Activated naive CD4-positive, alpha-beta T cell treated with anti-CD3 and anti-CD28 coated beads, Interleukin-2, amount 10 ng/mL, durations not matched to agents 7 days and 5 days (primary cell): Measurements from ENCODE around the gene UBE2J2.

Experiments used
- CTCF ChIA-PET: fragments of 350-600 bp; sonication (Branson Sonifier 250); formaldehyde crosslinking; loops from one replicate; lab custom pipeline; 2021; ENCODE audit warnings: antibody characterized with exemption; lab: Charles Lee
- DNase-seq: peaks from one replicate; pipeline ENCODE4 v3.0.0-alpha.2; 2020
- H3K27ac Mint-ChIP-seq: one replicate; pipeline ENCODE4 v1.8.0; 2021; ENCODE audit warnings: mild to moderate bottlenecking, moderate library complexity, mixed read lengths
- H3K27me3 Mint-ChIP-seq: one replicate; pipeline ENCODE4 v1.8.0; 2021; ENCODE audit warnings: mild to moderate bottlenecking, mixed read lengths
- H3K36me3 Mint-ChIP-seq: one replicate; pipeline ENCODE4 v1.8.0; 2021; ENCODE audit warnings: mixed read lengths
- H3K4me1 Mint-ChIP-seq: one replicate; pipeline ENCODE4 v1.8.0; 2021; ENCODE audit warnings: mixed read lengths
- H3K4me3 Mint-ChIP-seq: one replicate; pipeline ENCODE4 v1.8.0; 2021; ENCODE audit warnings: mild to moderate bottlenecking, moderate library complexity, mixed read lengths
- H3K9me3 Mint-ChIP-seq: one replicate; pipeline ENCODE4 v1.8.0; 2021; ENCODE audit warnings: mixed read lengths

The UBE2J2 gene

DNA sequence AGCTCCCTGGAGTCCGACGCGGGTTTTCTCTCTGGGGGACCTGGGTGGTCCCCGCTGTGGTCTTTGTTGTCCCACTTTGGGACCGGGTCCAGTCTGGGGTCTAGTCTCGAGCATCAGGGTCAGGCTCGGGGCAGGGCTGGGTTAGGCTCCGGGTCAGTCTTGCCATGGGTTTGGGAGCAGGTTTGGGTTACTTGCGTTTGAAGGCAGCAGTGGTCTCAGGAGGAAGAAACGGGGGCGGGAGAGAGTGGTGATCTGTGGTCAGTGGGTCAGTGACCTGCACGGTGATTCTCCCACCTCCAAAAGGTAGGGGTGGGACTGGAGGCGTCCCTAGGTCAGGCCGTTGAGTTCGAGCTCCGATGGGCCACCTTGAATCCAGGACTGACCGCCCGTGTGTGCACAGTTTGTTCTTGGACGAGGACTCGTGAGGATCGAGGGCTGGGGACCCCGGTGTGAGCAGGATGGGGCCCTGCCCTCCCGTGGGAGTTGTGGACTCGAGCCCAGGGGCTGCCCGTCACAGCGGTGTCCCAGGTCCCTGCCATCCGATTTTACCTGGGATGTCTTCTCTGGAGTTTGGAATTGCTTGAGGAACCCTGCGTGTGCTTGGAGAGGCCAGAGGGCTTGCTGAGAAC lies 39.4 kb downstream of the UBE2J2 start:
- H3K27ac Mint-ChIP-seq = no peak overlapping the region
- H3K36me3 Mint-ChIP-seq = peaks cover 23% of the 10 kb centered on the region
- DNase-seq = no peak
- H3K27me3 Mint-ChIP-seq = peaks cover 5% of the 10 kb centered on the region
- peak overlapping the region; percentile 26 for H3K4me3 Mint-ChIP-seq
- H3K4me1 Mint-ChIP-seq = peaks cover 29% of the 10 kb centered on the region
- no peaks in the 10 kb centered on the region for H3K9me3 Mint-ChIP-seq
- CTCF ChIA-PET = interaction anchor here (1.1 kb wide), 1 partner anchor 19 kb away, joined by 3 read pairs; no protein-coding TSS in a partner anchor

DNA sequence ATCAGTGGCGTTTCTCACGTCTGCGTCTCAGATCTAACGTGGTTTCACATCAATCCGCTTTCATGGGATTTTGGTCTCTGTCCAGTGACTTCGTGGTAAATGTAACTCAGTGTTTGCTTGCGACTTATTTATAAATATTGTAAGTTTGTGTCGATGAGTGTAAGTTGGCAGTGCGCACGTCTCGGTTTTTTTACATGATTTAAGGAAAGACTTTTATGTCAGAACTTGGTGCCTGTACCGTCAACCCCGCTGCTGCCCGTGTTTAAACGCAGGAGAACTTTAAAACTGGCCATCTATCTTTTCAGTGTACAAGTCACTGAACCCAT lies 40.1 kb downstream of the UBE2J2 start:
- Mint-ChIP-seq H3K27me3 (no peaks in the 10 kb centered on the region), H3K9me3 (no peaks in the 10 kb centered on the region), H3K27ac (peak overlapping the region; percentile 6), H3K36me3 (peaks cover 28% of the 10 kb centered on the region), H3K4me3 (peak overlapping the region; percentile 67), H3K4me1 (peaks cover 29% of the 10 kb centered on the region)
- CTCF ChIA-PET = no interaction called here
- DNase-seq = no peak

DNA sequence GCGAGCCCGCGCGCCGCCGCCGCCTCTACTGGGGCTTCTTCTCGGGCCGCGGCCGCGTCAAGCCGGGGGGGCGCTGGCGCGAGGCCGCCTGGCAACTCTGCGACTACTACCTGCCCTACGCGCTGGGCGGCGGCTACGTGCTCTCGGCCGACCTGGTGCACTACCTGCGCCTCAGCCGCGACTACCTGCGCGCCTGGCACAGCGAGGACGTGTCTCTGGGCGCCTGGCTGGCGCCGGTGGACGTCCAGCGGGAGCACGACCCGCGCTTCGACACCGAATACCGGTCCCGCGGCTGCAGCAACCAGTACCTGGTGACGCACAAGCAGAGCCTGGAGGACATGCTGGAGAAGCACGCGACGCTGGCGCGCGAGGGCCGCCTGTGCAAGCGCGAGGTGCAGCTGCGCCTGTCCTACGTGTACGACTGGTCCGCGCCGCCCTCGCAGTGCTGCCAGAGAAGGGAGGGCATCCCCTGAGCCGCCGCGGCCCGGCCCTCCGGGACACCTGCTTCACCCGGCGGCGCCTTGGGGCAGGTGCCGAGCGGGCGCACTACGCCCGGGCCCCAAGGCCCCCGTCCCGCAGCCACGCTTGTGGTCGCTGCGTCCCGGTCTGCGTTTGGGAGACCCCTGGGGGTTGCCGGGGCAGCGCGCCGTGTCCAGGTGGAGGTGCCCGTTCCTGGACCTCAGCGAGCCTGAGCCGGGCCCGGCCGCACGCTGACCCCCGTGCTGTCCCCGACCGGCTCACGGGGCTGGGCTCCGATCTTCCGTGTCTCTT lies 40.7 kb downstream of the UBE2J2 start:
- CTCF ChIA-PET = no interaction called here
- Mint-ChIP-seq H3K9me3 (no peaks in the 10 kb centered on the region), H3K36me3 (peaks cover 28% of the 10 kb centered on the region), H3K4me3 (peak overlapping the region; percentile 67), H3K4me1 (peaks cover 29% of the 10 kb centered on the region), H3K27me3 (no peaks in the 10 kb centered on the region), H3K27ac (peak overlapping the region; percentile 6)
- DNase-seq = no peak

DNA sequence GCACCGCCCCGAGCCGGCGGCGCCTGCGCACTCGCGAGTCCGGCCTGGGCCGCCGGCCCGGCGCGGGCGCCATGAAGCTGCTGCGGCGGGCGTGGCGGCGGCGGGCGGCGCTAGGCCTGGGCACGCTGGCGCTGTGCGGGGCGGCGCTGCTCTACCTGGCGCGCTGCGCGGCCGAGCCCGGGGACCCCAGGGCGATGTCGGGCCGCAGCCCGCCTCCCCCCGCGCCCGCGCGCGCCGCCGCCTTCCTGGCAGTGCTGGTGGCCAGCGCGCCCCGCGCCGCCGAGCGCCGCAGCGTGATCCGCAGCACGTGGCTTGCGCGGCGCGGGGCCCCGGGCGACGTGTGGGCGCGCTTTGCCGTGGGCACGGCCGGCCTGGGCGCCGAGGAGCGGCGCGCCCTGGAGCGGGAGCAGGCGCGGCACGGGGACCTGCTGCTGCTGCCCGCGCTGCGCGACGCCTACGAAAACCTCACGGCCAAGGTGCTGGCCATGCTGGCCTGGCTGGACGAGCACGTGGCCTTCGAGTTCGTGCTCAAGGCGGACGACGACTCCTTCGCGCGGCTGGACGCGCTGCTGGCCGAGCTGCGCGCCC lies 41.4 kb downstream of the UBE2J2 start, which contains the start of gene B3GALT6:
Gene B3GALT6, plus strand, starts transcription at position 30 of the 588 bp plus-strand sequence. Its CDS starts 42 bp downstream, at position 72.
- DNase-seq = no peak
- CTCF ChIA-PET = no interaction called here
- no peaks in the 10 kb centered on the region for H3K9me3 Mint-ChIP-seq
- H3K27ac Mint-ChIP-seq = peak within 1 kb of the TSS; percentile 92
- H3K4me1 Mint-ChIP-seq = peaks cover 29% of the 10 kb centered on the region
- H3K36me3 Mint-ChIP-seq = peaks cover 28% of the 10 kb centered on the region
- H3K4me3 Mint-ChIP-seq = peak within 1 kb of the TSS; percentile 95
- H3K27me3 Mint-ChIP-seq = no peaks in the 10 kb centered on the region

DNA sequence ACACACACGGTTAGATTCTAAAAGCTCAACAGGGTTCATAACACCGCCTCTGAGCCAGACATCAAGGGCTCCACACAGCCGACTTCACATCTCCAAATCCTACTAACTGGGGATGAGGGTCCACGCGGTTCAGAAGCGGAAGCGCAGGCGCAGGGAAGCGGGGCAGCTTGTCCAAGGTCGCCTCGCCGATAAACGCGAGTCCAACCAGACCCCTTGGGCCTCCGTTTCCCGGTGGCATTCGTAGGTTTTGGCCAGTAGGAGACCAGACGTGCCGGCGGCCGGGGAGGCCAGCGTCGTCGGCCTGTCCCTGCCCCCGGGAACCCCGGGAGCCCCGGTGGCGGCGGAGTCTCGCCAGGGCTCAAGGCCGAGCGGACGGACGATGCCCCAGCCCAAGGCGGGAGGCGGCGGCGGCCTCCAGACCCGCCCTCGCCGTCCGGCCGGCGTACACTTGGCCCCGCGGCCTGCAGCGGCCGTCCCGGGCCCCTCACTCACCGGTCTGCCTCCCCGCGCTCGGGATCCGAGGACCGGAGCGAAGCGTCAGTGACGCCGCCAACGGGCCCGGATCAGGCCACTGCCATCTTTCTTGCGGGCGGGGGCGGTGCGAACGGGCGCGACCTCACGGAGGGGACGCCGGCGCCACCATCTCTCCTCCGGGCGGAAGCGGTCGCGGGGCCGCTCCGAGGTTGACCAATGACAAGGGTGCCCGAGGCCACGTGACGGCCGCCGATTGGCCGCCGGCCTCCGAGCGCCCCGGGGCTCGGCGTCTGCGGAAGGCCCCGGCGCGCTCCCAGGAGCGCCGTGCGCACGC lies 42.0 kb downstream of the UBE2J2 start, which contains the start of gene SDF4:
Gene SDF4, minus strand, starts transcription at position 602 of the 808 bp plus-strand sequence. CDS start 3,229 bp downstream, outside the sequence.
- Mint-ChIP-seq H3K36me3 (peaks cover 28% of the 10 kb centered on the region), H3K9me3 (no peaks in the 10 kb centered on the region), H3K4me1 (peaks cover 29% of the 10 kb centered on the region), H3K4me3 (peak within 1 kb of the TSS; percentile 95), H3K27me3 (no peaks in the 10 kb centered on the region), H3K27ac (peak within 1 kb of the TSS; percentile 92)
- DNase-seq = peak; percentile 98
- CTCF ChIA-PET = interaction anchor here (0.6 to 3.2 kb wide), 3 partner anchors 16 to 110 kb away, joined by 3 to 38 read pairs (median 5); no protein-coding TSS in a partner anchor

DNA sequence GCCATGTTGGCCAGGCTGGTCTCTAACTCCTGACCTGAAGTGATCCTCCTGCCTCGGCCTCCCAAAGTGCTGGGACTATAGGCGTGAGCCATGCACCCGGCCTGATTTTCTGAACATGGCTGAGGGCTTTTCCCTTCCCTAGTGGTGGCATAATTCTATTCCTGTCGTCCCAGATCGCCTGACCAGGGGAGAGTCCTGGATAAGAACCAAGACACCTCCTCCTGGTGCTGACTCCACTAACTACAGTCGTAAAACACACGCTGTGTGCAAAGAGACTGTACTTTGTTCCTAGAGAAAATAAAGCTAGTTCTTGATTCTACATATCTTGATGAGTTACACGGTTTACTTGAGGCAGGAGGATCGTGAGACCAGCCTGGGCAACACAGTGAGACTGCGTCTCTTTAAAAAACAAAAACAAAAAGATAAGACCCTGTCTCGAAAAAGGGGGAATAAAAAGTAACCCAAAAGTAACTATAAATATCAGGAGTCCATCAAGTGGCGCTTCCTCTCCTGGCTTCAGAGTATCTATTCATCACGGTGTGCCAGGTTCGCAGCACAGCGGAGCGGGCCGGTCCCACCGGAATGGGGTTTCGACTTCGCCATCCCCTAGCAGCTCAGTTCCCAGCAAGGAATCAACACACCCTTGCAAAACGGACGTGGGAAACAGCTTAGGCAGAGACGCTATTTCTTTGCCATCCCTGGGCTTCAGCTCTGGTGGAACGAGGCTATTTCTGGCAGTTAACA lies 42.8 kb downstream of the UBE2J2 start:
- Mint-ChIP-seq H3K4me3 (peak overlapping the region; percentile 95), H3K27me3 (no peaks in the 10 kb centered on the region), H3K36me3 (peaks cover 30% of the 10 kb centered on the region), H3K4me1 (peaks cover 29% of the 10 kb centered on the region), H3K27ac (peak overlapping the region; percentile 92), H3K9me3 (no peaks in the 10 kb centered on the region)
- CTCF ChIA-PET = interaction anchor here (0.6 to 3.2 kb wide), 5 partner anchors 15 to 229 kb away, joined by 3 to 38 read pairs (median 4); no protein-coding TSS in a partner anchor
- DNase-seq = no peak

DNA sequence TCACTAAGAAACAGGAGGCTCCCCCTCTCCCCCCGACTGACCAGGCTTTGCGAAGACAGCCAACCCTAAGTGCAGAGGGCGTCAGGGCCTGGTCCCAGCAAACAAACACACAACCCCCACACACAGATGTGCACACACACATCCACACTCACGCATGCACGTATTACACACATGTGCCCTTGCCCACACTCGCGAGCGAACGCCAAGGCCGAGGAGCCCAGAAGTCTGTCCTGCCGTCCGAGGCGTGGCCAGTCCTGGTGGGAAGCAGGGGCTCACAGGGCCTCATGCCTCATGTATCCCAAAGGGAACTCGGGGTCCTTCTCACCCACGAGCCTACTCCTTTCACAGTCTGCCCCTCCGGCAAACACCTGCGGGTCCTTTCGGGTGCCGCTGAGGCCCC lies 43.9 kb downstream of the UBE2J2 start:
- Mint-ChIP-seq H3K9me3 (no peaks in the 10 kb centered on the region), H3K27ac (no peak overlapping the region), H3K4me3 (peak overlapping the region; percentile 38), H3K36me3 (peaks cover 37% of the 10 kb centered on the region), H3K27me3 (no peaks in the 10 kb centered on the region), H3K4me1 (peaks cover 29% of the 10 kb centered on the region)
- CTCF ChIA-PET = interaction anchor here (0.6 to 3.2 kb wide), 3 partner anchors 108 to 228 kb away, joined by 4 to 38 read pairs (median 4); no protein-coding TSS in a partner anchor
- DNase-seq = no peak

DNA sequence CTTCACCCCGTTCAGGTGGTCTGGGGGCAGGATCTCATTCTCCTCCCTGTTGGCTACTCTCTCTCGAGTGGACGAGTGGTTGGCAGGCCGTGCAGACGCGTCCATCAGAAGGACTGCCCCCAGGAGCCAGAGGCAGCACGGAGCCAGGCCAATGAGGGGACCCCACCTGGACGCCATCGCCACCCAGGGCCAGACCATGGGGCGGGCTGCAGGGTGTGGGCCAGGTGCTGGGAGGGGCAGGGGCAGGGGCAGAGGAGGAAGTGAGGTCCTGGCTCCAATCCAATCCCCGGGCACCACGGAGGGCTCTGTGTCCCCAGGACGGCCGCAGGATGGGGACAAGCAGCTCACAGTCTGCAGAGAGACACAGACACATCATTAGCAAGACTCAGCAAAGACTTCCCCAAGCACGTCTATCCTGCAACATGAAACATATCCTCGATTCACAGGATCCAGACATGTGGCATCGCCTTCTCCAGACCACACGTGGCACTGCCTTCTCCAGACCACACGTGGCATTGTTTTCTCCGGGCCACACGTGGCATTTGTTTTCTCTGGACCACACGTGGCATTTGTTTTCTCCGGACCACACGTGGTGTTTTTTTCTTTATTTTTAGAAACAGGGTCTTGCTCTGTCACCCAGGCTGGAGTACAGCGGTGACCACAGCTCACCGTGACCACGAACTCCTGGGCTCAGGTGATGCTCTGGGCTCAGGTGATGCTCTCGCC lies 44.9 kb downstream of the UBE2J2 start:
- H3K36me3 Mint-ChIP-seq = peaks cover 37% of the 10 kb centered on the region
- H3K9me3 Mint-ChIP-seq = no peaks in the 10 kb centered on the region
- H3K4me3 Mint-ChIP-seq = no peak overlapping the region
- peaks cover 19% of the 10 kb centered on the region for H3K4me1 Mint-ChIP-seq
- no peak overlapping the region for H3K27ac Mint-ChIP-seq
- DNase-seq = no peak
- CTCF ChIA-PET = interaction anchor here (1.8 to 3.2 kb wide), 2 partner anchors 107 to 111 kb away, joined by 4 to 38 read pairs; no protein-coding TSS in a partner anchor
- no peaks in the 10 kb centered on the region for H3K27me3 Mint-ChIP-seq

DNA sequence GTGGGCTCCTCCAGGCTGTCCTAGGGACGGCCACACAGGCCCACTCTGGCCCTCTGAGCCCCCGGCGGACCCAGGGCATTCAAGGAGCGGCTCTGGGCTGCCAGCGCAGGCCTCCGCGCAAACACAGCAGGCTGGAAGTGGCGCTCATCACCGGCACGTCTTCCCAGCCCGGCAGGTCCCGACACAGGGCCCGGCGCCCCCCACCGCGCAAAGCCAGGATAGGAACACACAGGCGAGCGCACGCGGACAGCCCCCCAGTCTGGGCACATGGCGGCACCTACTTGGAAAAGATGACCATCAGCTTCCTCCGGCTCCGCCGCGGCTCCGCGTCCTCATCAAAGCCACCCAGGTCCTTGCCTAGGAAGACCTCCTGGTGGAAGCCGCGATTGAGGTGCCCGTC lies 45.5 kb downstream of the UBE2J2 start:
- CTCF ChIA-PET = no interaction called here
- Mint-ChIP-seq H3K27ac (no peak overlapping the region), H3K9me3 (no peaks in the 10 kb centered on the region), H3K4me1 (peaks cover 14% of the 10 kb centered on the region), H3K27me3 (no peaks in the 10 kb centered on the region), H3K36me3 (peaks cover 37% of the 10 kb centered on the region), H3K4me3 (no peak overlapping the region)
- no peak for DNase-seq

DNA sequence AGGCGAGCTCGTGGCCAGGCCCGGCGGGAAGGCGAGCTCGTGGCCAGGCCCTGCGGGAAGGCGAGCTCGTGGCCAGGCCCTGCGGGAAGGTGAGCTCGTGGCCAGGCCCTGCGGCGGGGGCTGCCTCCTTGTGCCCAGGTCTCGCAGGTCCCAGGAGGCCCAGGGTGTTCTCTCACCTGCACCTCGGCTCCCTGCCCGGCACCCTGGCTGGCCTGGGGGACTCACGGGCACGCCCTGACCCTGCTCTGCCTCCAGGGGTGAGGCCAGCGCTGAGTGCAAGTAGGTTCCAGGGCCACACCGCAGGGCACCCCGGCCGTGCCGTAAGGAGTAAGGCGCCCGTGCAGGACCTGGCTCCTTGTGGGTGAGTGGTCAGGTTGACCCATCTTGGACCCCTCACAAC lies 46.3 kb downstream of the UBE2J2 start:
- Mint-ChIP-seq H3K4me1 (peaks cover 18% of the 10 kb centered on the region), H3K27me3 (no peaks in the 10 kb centered on the region), H3K4me3 (no peak overlapping the region), H3K36me3 (peaks cover 44% of the 10 kb centered on the region), H3K9me3 (no peaks in the 10 kb centered on the region), H3K27ac (no peak overlapping the region)
- no peak for DNase-seq
- CTCF ChIA-PET = no interaction called here

DNA sequence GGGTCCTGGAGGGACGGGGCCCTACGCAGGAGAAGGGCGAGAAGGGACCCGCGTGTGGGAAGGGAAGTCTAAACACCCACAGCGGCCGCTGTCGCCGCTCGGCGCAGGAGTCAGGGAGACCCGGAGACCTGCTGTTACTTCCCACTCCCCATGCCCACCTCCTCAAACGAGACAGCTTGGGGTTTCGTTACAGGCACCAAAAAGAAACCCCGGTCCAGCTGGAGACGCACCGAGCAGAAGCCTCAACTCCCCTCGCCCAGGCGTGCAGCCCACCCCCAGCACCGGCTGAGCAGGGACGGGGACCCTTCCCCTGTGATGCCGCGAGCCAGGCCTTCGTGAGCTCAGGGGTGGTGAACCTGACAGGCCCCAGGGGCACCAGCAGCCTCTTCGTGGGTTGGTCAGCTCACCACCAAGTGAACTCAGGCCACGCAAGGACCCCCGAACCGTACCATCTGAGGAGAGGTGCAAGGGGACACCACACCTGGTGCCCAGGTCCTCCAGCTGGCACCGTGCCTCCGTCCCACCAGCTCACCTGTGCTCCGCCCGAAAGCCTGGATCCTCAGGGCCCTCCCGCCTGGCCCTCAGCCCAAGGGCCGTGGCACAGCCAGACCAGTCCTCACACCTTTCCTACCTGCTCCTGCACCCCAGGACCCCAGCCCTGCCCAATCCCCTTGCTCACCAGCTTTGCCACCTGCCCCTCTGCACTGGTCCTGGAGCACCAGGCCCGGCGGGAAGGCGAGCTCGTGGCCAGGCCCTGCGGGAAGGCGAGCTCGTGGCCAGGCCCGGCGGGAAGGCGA lies 46.9 kb downstream of the UBE2J2 start:
- Mint-ChIP-seq H3K27me3 (no peaks in the 10 kb centered on the region), H3K4me1 (peaks cover 18% of the 10 kb centered on the region), H3K4me3 (no peak overlapping the region), H3K9me3 (no peaks in the 10 kb centered on the region), H3K36me3 (peaks cover 46% of the 10 kb centered on the region), H3K27ac (no peak overlapping the region)
- CTCF ChIA-PET = interaction anchor here (0.6 kb wide), 1 partner anchor 104 kb away, joined by 3 read pairs; no protein-coding TSS in a partner anchor
- DNase-seq = no peak

DNA sequence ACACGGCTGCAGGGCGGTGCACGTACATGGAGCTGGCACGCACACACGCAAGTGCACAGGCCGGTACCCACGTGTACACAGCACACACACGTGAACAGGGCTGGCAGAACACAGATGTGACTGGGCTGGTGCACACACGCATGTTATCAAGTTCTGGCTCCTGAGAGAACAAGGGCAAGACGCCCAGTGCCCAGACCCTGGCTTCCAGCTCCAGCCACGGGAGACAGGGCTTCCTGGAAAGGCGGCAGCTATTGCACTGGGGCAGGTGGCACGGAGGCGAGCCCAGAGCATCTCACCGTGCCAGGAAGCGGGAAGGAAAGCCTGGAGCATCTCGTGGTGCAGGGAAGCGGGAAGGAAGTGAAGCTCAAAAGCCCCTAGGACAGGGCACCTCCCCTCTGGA lies 47.7 kb downstream of the UBE2J2 start:
- no peak for DNase-seq
- Mint-ChIP-seq H3K4me3 (no peak overlapping the region), H3K36me3 (peaks cover 49% of the 10 kb centered on the region), H3K27me3 (no peaks in the 10 kb centered on the region), H3K27ac (no peak overlapping the region), H3K9me3 (no peaks in the 10 kb centered on the region), H3K4me1 (peaks cover 18% of the 10 kb centered on the region)
- CTCF ChIA-PET = interaction anchor here (0.6 kb wide), 1 partner anchor 103 kb away, joined by 3 read pairs; no protein-coding TSS in a partner anchor
